ENCODE results near the gene FOSL2.

The FOSL2 gene

GRCh38 chr2:28351621-28352020 lies 41.0 kb upstream of the FOSL2 start:
- TF ChIP-seq, protein P1, sequence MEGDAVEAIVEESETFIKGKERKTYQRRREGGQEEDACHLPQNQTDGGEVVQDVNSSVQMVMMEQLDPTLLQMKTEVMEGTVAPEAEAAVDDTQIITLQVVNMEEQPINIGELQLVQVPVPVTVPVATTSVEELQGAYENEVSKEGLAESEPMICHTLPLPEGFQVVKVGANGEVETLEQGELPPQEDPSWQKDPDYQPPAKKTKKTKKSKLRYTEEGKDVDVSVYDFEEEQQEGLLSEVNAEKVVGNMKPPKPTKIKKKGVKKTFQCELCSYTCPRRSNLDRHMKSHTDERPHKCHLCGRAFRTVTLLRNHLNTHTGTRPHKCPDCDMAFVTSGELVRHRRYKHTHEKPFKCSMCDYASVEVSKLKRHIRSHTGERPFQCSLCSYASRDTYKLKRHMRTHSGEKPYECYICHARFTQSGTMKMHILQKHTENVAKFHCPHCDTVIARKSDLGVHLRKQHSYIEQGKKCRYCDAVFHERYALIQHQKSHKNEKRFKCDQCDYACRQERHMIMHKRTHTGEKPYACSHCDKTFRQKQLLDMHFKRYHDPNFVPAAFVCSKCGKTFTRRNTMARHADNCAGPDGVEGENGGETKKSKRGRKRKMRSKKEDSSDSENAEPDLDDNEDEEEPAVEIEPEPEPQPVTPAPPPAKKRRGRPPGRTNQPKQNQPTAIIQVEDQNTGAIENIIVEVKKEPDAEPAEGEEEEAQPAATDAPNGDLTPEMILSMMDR (IDR thresholded peaks at IDR 0.05; ENCODE audit: low read depth, low read length, missing control alignments) = no peak
- DNase-seq (ENCODE audit: extremely low read depth, low read depth) = no peak
- no peak overlapping the region for H3K4me3 ChIP-seq (replicated peaks; ENCODE audit: low read depth, low read length)

DNA sequence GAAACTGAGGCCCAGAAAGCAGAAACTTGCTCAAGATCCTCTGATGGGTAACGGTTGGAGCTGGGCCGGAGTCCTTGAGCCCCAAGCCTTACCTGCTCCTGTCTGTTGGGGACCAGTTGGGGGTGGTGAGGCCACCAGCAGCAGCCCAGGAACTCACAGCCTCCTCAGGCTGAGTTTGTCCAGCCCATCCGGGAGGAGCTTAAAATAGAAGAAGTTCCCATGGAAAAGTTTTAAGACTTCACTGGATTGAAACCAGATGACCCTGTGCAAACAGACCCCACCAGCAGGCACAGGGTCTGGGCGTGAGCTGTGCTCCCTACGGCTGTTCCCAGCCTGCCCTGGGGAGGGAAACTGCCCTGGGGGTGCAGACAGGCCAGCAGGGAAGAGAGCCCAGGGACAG lies 40.6 kb upstream of the FOSL2 start:
- TF ChIP-seq, protein P1 (IDR thresholded peaks at IDR 0.05; ENCODE audit: low read depth, low read length, missing control alignments) = no peak
- H3K4me3 ChIP-seq (replicated peaks; ENCODE audit: low read depth, low read length) = no peak overlapping the region
- DNase-seq (ENCODE audit: extremely low read depth, low read depth) = no peak

- no peak overlapping the region for H3K4me3 ChIP-seq (replicated peaks; ENCODE audit: low read depth, low read length)
- TF ChIP-seq, protein P1 (IDR thresholded peaks at IDR 0.05; ENCODE audit: low read depth, low read length, missing control alignments) = no peak
- no peak for DNase-seq (ENCODE audit: extremely low read depth, low read depth)
These were observed 40.0 kb upstream of the FOSL2 start for GRCh38 chr2:28352610-28353195.

GRCh38 chr2:28354920-28355520 lies 37.6 kb upstream of the FOSL2 start:
- DNase-seq (ENCODE audit: extremely low read depth, low read depth) = no peak
- TF ChIP-seq, protein P1 (IDR thresholded peaks at IDR 0.05; ENCODE audit: low read depth, low read length, missing control alignments) = no peak
- no peak overlapping the region for H3K4me3 ChIP-seq (replicated peaks; ENCODE audit: low read depth, low read length)

DNA sequence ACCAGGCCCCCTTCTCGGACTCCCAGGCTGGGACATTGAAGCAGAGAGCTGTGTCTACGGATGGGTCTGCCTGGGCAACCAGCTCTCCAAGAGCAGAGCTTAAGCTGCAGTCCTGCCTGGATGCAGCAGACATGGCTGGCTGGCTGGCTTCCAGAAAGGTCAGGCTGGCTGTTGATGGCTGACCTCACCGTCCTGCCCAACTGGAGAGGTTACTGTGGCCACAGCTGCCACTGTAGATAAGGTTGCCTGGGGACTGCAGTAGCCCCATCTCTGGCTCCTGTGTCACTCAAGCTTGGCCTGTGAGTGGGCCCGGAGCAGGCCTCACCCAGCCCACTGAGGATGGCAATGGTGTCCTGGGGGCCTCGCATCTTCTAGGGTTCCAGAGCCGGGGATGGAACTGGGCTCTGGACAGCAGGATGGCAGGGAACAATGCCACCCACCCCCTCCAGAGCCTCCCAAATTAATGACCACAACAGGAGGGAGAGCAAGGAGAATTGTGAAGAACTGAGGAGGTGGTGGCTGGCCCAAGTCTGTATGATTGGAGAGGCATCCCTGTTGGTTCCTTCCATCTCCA lies 37.0 kb upstream of the FOSL2 start:
- TF ChIP-seq, protein P1 (IDR thresholded peaks at IDR 0.05; ENCODE audit: low read depth, low read length, missing control alignments) = no peak
- H3K4me3 ChIP-seq (replicated peaks; ENCODE audit: low read depth, low read length) = no peak overlapping the region
- DNase-seq (ENCODE audit: extremely low read depth, low read depth) = no peak

GRCh38 chr2:28356095-28356911 lies 36.4 kb upstream of the FOSL2 start:
- no peak overlapping the region for H3K4me3 ChIP-seq (replicated peaks; ENCODE audit: low read depth, low read length)
- TF ChIP-seq, protein P1 (IDR thresholded peaks at IDR 0.05; ENCODE audit: low read depth, low read length, missing control alignments) = no peak
- no peak for DNase-seq (ENCODE audit: extremely low read depth, low read depth)
